Gastrocnemius medialis (tissue), 4 donors: Measurements from ENCODE around the gene FBXL16.

Experiments
- POLR2A ChIP-seq, 2 donors: fragments of 450-650 bp; IDR thresholded peaks; one replicate each; pipeline ENCODE4 v1.6.1; 2017; ENCODE audit warnings: antibody characterized with exemption in 2 of 2, mild to moderate bottlenecking in 2 of 2, moderate library complexity in 2 of 2
- TF ChIP-seq, protein P1 (sequence below), 5 experiments: fragments of 450-650 bp in 3 of 5; fragments of 200-600 bp in 2 of 5; sonication (generic) in 2 of 5; IDR thresholded peaks in 4 of 5; conservative IDR thresholded peaks in 1 of 5; 1 replicate in 4 of 5; 2 replicates in 1 of 5; pipeline ENCODE4 v1.5.1; 2016 to 2019; ENCODE audit warnings: antibody characterized with exemption in 5 of 5, mild to moderate bottlenecking in 3 of 5, moderate library complexity in 3 of 5

DNA sequence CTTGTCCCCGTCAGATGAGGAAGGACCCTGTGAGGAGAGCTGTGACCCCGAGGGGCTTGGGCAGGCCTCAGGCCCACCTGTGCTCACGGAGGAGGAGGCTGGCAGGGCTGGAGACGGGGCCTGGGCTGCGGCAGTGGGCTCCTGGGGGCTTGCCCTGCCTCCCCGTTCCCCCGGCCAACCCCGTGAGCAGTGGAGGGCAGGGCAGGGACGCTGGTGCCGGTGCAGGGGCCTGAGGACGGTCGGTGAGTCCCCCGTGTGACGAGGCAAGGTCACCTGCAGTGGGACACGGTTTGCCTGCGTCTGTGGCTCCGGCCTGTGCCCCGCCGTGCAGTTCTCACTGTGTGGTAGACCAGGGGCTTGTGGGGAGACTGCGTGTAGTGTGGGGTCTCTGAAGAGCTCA, 46.0 kb downstream of the FBXL16 start:
- TF ChIP-seq, protein P1, sequence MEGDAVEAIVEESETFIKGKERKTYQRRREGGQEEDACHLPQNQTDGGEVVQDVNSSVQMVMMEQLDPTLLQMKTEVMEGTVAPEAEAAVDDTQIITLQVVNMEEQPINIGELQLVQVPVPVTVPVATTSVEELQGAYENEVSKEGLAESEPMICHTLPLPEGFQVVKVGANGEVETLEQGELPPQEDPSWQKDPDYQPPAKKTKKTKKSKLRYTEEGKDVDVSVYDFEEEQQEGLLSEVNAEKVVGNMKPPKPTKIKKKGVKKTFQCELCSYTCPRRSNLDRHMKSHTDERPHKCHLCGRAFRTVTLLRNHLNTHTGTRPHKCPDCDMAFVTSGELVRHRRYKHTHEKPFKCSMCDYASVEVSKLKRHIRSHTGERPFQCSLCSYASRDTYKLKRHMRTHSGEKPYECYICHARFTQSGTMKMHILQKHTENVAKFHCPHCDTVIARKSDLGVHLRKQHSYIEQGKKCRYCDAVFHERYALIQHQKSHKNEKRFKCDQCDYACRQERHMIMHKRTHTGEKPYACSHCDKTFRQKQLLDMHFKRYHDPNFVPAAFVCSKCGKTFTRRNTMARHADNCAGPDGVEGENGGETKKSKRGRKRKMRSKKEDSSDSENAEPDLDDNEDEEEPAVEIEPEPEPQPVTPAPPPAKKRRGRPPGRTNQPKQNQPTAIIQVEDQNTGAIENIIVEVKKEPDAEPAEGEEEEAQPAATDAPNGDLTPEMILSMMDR (IDR thresholded peaks at IDR 0.05 in 4 of 5, conservative IDR thresholded peaks at IDR 0.05 in 1 of 5): no peak
- no peak for TF ChIP-seq POLR2A (IDR thresholded peaks at IDR 0.05)
